Measurements from ENCODE around the gene ZFHX3.
"Not testable (repeated sequence)": the region's sequence is repeated elsewhere in the genome, so short reads cannot be mapped to it uniquely, and the experiment has no call there.

DNA sequence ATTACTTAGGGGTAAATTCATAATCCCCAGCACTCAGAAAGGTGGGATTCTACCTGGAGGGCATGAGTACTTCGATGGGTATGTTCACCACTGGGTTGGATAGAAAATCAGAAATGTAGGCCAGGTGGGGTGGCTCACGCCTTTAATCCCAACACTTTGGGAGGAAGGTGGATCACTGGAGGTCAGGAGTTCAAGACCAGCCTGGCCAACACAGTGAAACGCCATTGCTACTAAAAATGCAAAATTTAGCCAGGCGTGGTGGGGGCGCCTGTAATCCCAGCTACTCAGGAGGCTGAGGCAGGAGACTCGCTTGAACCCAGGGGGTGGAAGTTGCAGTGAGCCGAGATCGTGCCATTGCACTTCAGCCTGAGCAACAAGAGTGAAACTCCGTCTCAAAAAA lies 24.1 kb upstream of the ZFHX3 start:
- TF ChIP-seq, protein P1, sequence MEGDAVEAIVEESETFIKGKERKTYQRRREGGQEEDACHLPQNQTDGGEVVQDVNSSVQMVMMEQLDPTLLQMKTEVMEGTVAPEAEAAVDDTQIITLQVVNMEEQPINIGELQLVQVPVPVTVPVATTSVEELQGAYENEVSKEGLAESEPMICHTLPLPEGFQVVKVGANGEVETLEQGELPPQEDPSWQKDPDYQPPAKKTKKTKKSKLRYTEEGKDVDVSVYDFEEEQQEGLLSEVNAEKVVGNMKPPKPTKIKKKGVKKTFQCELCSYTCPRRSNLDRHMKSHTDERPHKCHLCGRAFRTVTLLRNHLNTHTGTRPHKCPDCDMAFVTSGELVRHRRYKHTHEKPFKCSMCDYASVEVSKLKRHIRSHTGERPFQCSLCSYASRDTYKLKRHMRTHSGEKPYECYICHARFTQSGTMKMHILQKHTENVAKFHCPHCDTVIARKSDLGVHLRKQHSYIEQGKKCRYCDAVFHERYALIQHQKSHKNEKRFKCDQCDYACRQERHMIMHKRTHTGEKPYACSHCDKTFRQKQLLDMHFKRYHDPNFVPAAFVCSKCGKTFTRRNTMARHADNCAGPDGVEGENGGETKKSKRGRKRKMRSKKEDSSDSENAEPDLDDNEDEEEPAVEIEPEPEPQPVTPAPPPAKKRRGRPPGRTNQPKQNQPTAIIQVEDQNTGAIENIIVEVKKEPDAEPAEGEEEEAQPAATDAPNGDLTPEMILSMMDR (IDR thresholded peaks at IDR 0.05), result not testable (repeated sequence)
- TF ChIP-seq EZH2 (IDR thresholded peaks at IDR 0.05; ENCODE audit: borderline replicate concordance, insufficient read depth, low read depth, low read length, poor library complexity, severe bottlenecking), result not testable (repeated sequence)

Data from B cell (primary cell).